GM10847 (cell line): ENCODE results near the gene SRRM3.

Experiments
- POLR2A ChIP-seq: IDR thresholded peaks from 2 replicates; pipeline ENCODE4 v1.6.1; 2011; ENCODE audit not compliant: insufficient read length; ENCODE audit errors: extremely low read depth

The SRRM3 gene

GRCh38 chr7:76257973-76258372 is 56.3 kb downstream of the SRRM3 start:
- TF ChIP-seq POLR2A: no peak

- TF ChIP-seq POLR2A: no peak
Measured at GRCh38 chr7:76259124-76260093, 57.7 kb downstream of the SRRM3 start.

GRCh38 chr7:76260171-76260703 is 58.5 kb downstream of the SRRM3 start:
- TF ChIP-seq POLR2A: no peak

- no peak for TF ChIP-seq POLR2A
Measured at GRCh38 chr7:76261329-76261728, 59.6 kb downstream of the SRRM3 start.

- TF ChIP-seq POLR2A: no peak
Measured at GRCh38 chr7:76261931-76262330, 60.2 kb downstream of the SRRM3 start.

GRCh38 chr7:76262683-76263402 is 61.1 kb downstream of the SRRM3 start:
- no peak for TF ChIP-seq POLR2A

GRCh38 chr7:76265299-76265698 is 63.6 kb downstream of the SRRM3 start:
- no peak for TF ChIP-seq POLR2A

- TF ChIP-seq POLR2A: no peak
Measured at GRCh38 chr7:76267107-76267893, 65.6 kb downstream of the SRRM3 start.

- no peak for TF ChIP-seq POLR2A
Measured at GRCh38 chr7:76267894-76268183, 66.1 kb downstream of the SRRM3 start.

GRCh38 chr7:76268376-76268775 is 66.7 kb downstream of the SRRM3 start:
- no peak for TF ChIP-seq POLR2A

GRCh38 chr7:76269895-76270294 is 68.2 kb downstream of the SRRM3 start:
- TF ChIP-seq POLR2A: no peak

- no peak for TF ChIP-seq POLR2A
Measured at GRCh38 chr7:76272142-76272541, 70.4 kb downstream of the SRRM3 start.

- no peak for TF ChIP-seq POLR2A
Measured at GRCh38 chr7:76272851-76273497, 71.3 kb downstream of the SRRM3 start.

GRCh38 chr7:76273503-76273902 is 71.8 kb downstream of the SRRM3 start:
- TF ChIP-seq POLR2A: no peak

GRCh38 chr7:76278540-76278939 is 76.8 kb downstream of the SRRM3 start:
- no peak for TF ChIP-seq POLR2A

GRCh38 chr7:76280408-76280807 is 78.7 kb downstream of the SRRM3 start:
- no peak for TF ChIP-seq POLR2A
